NCI-H2227 (cell line): ENCODE measurements around the gene DXO.

Source experiments
- DNase-seq: peaks from one replicate; lab custom pipeline; 2025; ENCODE audit not compliant: unreplicated experiment; lab: John Stamatoyannopoulos, UW

DXO gene

DNA sequence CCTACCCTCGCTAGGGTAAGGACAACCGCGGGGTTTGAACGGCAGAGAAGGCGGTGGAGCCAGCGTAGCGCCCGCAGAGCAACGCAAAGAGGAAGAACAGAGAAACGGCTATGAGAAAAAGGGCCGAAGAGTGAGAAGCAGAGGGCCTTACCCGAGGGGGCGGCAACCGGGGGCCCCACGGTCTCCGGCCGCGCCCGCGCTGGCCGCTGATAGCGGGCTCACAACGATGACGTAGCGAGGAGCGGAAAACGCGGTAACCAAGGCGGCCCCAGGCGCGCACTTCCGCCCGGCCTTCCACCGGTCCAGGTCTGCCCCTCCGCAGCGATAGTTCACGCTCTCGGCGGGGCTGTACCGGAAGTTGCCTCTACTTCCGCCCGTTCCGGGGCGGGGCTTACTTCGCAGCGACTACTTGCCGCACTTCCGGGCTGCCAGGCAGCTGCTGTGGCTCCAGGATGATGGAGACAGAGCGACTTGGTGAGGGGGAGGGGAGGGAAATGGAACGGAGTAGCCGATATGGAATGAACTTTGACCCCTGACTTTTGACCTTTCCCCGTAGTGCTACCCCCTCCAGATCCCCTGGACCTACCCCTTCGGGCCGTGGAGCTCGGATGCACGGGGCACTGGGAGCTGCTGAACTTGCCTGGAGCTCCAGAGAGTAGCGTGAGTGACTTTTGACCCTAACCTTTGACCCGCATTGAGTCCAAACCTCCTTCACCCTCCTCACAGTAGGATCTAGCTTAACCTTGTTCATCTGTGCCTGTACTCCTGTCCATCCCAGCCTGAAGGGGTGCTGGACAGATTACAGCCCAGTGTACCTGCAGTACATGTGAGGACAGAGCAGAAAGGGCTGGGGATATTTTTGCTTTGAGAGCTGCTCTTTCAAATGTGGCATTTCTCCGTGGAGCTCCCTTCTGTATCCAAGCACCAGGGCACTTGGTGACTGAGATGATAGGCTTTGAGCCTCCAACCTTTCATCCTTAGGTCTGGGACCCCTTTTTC is 12.9 kb downstream of the DXO start, which contains the start of the genes NELFE and SKIC2:
TSS of gene NELFE (minus strand) at position 231 of the 999 bp plus-strand sequence. CDS start 525 bp downstream, outside the sequence.
TSS of gene SKIC2 (plus strand) at position 435 of the 999 bp plus-strand sequence. CDS start at position 453, 18 bp downstream.
- DNase-seq = peak; percentile 100

DNA sequence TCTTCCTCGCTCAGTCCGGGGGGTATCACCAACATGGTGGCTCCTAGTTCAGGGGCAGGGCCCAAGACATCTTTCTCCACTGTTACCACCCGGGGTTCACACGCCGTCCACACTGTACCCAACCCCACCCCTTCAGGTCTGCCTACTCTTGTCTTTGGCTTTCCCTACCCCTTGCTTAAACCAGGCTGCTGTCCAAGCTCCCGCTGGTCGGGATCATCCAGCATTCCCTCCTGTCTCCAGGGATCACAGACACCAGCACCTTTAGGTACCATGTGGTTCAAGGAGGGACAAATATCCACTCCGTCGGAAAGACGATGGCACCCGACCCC is 13.6 kb downstream of the DXO start:
- no peak for DNase-seq

- DNase-seq = no peak
These were observed 15.1 kb downstream of the DXO start for GRCh38 chr6:31956796-31957195.

DNA sequence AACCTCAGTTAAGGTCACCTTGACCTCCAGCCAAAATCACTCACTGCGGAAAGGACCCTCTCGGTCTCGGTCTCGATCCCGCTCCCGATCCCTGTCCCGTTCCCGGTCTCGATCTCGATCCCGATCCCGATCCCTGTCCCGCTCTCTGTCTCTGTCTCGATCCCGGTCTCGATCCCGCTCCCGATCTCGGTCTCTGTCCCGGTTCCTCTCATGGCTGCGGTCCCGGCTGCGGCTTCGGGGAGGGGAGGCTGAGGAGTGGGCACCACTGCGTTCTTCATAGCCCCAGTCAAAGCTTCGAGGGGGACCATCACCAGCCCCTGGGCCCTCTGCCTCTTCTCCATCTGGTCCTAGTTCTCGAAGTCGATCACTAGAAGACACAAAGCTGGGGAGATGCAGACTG is 17.4 kb downstream of the DXO start:
- no peak for DNase-seq

GRCh38 chr6:31952890-31953289 is 19.0 kb downstream of the DXO start:
- DNase-seq = no peak

GRCh38 chr6:31952140-31952805 is 19.7 kb downstream of the DXO start:
- peak; percentile 66 for DNase-seq

DNA sequence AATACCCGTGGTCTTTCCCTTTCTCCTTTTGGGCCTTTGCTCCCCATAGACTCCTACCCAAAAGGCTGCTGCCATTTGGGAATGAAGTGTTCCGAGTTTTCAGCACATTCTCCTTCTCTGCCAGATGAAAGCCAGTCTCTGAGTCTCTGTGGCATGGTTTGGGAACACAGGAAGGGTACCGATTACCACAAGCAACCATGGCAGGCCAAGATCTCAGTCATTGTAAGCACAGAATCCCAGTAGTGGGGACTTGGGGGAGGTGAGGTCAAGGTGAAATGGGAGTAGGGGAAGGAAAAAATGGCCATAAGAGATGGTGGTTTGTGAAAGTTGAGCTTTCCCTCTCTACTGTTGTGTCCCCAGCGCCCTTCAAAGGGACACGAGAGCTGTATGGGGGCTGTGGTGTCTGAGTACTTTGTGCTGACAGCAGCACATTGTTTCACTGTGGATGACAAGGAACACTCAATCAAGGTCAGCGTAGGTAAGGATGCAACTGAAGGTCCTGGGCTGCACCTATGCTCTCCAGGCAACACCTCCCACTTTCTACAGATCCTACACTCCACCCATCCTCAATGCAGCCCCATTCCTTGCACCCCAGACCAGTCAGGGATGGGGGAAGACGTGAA is 21.9 kb downstream of the DXO start:
- no peak for DNase-seq

- DNase-seq = no peak
These were observed 23.1 kb downstream of the DXO start for GRCh38 chr6:31948753-31949413.

GRCh38 chr6:31948306-31948705 is 23.6 kb downstream of the DXO start:
- DNase-seq = no peak

DNA sequence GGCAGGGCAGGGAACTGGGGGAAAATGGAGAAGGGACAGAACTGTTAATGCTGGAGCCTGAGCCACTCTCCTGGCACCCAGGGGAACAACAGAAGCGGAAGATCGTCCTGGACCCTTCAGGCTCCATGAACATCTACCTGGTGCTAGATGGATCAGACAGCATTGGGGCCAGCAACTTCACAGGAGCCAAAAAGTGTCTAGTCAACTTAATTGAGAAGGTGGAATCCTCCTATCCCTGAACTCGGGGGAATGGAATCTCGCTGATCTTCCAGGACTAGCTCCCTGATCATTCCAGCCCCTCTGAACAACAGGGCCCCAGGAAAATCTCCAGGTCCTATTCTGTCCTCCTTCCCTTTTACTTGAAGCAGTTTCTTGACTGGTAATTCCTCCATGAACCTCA is 24.1 kb downstream of the DXO start:
- DNase-seq = no peak

DNA sequence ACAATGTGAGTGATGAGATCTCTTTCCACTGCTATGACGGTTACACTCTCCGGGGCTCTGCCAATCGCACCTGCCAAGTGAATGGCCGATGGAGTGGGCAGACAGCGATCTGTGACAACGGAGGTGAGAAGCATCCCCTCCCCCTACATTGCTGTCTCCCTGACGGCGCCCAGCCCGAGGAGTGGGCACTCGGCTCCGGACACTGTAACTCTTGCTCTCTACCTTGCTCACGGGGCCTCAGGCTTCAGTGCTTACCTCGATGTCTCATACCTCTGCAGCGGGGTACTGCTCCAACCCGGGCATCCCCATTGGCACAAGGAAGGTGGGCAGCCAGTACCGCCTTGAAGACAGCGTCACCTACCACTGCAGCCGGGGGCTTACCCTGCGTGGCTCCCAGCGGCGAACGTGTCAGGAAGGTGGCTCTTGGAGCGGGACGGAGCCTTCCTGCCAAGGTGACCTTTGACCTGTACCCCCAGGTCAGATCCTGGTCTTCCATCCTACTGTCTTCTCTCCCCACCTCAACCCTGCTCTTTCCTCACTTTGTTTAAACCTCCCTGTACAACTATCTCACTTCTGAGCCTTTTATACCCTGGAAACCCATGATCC is 24.8 kb downstream of the DXO start:
- no peak for DNase-seq

DNA sequence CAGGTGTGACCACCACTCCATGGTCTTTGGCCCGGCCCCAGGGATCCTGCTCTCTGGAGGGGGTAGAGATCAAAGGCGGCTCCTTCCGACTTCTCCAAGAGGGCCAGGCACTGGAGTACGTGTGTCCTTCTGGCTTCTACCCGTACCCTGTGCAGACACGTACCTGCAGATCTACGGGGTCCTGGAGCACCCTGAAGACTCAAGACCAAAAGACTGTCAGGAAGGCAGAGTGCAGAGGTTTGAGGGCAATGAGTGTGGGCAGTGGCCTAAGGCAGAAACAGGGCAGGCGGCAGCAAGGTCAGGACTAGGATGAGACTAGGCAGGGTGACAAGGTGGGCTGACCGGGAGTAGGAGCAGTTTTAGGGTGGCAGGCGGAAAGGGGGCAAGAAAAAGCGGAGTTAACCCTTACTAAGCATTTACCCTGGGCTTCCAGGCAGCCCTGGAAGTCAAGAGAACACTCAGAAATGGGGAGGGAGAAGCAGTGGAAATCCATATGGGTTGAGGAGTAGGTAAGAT is 25.5 kb downstream of the DXO start:
- no peak for DNase-seq

DNA sequence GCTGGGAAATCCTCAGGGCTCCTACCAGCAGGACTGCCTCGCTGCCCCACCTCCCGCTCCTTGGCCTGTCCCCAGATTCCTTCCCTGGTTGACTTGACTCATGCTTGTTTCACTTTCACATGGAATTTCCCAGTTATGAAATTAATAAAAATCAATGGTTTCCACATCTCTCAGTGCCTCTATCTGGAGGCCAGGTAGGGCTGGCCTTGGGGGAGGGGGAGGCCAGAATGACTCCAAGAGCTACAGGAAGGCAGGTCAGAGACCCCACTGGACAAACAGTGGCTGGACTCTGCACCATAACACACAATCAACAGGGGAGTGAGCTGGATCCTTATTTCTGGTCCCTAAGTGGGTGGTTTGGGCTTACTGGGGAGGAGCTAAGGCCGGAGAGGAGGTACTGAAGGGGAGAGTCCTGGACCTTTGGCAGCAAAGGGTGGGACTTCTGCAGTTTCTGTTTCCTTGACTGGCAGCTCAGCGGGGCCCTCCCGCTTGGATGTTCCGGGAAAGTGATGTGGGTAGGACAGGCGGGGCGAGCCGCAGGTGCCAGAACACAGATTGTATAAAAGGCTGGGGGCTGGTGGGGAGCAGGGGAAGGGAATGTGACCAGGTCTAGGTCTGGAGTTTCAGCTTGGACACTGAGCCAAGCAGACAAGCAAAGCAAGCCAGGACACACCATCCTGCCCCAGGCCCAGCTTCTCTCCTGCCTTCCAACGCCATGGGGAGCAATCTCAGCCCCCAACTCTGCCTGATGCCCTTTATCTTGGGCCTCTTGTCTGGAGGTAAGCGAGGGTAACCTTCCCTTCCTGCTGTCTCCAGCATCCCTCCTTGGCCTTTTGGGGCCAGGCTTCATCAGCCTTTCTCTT is 26.2 kb downstream of the DXO start, which contains the start of gene CFB:
TSS of gene CFB (plus strand) at position 589 of the 863 bp plus-strand sequence. CDS start at position 716, 127 bp downstream.
- no peak for DNase-seq

DNA sequence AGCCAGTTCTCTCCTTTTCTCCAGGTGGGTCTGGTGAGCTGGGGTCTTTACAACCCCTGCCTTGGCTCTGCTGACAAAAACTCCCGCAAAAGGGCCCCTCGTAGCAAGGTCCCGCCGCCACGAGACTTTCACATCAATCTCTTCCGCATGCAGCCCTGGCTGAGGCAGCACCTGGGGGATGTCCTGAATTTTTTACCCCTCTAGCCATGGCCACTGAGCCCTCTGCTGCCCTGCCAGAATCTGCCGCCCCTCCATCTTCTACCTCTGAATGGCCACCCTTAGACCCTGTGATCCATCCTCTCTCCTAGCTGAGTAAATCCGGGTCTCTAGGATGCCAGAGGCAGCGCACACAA is 26.8 kb downstream of the DXO start:
- no peak for DNase-seq

- no peak for DNase-seq
These were observed 28.2 kb downstream of the DXO start for GRCh38 chr6:31943742-31944141.

DNA sequence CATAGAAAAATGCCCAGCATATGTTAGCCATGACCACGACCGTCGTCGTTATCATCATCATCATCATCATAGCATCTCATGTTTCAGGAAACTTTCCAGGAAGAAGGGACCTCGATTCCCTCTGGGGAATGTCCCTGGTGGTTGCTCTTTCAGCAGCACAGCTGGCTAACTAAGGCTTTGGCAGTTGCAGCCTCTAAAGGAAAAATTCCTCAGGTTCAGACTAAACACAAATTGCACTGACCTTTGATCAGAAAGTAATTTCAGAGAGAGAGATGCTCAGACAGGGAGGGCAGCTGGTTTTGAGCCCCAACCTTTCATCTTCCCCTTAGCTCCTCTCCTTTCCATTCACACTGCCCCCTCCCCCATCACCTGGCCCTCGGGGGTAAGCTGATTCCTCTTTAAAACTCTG is 31.7 kb downstream of the DXO start:
- DNase-seq = peak; percentile 19

DNA sequence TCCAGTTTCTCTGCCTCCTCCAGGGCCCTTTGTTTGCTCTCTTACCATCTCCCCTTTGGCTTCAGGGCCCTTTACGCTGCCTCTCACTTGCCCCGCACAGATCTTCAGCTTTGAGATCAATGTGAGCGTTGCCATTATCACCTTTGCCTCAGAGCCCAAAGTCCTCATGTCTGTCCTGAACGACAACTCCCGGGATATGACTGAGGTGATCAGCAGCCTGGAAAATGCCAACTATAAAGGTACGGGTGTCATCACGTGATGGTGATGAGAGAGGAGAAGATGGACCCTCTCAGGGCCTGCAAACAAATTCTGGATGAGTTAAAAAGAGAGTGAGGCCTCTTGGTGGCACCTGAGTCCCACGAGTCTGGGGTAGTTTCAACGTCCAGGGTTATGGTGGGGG is 36.1 kb downstream of the DXO start:
- no peak for DNase-seq

DNA sequence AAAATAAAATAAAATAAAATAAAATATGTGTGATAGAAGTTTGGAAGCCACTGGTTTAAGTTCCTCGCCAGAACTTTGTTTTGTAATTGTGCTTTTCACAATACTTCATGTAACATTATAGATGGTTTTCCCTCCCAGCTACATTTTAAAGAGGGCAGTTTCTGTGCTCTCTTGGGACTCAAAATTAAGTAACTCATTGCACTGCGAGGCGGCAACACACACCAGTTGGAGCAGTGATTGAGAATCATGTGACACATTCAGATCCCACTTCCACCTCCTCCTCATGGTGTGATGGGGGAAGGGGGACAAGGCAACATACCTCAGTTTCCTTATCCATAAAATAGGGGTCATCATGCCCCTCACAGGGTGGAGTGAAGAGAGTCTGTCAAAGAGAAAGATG is 36.9 kb downstream of the DXO start:
- DNase-seq = no peak

GRCh38 chr6:31933537-31933936 is 38.4 kb downstream of the DXO start:
- DNase-seq = no peak
